Activated CD4-positive, alpha-beta T cell treated with anti-CD3 and anti-CD28 coated beads, Interleukin-2, Interleukin-6, amounts not matched to agents 100 ng/mL and 50 ng/mL, durations not matched to agents 16 hours and 8 hours (primary cell): ENCODE results near the gene JAG2.

ENCODE experiments used
- DNase-seq: peaks from one replicate; pipeline ENCODE4 v3.0.0-alpha.2; 2020

JAG2 gene

DNA sequence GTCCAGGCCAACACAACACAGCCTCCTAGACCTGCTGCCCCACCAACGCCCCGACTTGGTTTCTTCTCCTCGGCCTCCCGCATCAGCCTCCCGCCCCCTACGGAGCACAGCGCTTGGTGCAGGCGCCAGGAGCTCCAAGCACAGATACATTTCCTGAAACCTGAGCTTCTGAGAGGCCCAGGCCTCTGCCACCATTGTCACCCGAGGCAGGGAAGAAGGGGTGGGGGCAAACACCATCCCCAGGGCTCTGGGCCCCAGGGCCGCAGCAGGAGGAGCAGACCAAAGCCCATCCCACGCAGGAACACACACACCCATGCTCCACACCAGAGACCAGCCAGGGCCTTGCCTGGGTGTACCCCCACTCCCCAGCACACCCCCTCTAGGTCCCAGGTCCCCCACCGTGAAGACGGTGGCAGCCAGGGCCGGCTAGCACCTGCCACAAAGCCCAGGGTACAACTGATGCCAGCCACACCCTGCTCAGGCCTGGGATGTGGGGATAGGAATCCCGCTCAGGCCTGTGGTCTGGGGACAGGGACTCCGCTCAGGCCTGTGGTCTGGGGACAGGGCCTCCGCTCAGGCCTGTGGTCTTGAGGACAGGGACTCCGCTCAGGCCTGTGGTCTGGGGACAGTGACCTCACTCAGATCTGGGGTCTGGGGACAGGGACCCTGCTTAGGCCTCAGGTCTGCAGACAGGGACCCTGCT, 5.4 kb downstream of the JAG2 start:
- no peak for DNase-seq

DNA sequence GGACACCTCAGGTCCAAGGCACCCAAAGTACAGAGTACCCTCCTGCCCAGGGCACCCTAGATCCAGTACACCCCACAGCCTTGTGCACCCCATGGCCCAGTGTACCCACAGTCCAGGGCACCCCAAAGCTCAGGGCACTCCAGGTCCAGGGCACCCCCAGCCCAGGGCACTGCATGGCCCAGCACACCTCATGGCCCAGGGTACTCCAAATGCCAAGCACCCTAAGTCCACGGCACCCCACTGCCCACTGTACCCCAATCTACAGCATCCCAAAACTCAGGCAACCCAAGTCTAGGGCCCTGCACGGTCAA, 6.0 kb downstream of the JAG2 start:
- no peak for DNase-seq

DNA sequence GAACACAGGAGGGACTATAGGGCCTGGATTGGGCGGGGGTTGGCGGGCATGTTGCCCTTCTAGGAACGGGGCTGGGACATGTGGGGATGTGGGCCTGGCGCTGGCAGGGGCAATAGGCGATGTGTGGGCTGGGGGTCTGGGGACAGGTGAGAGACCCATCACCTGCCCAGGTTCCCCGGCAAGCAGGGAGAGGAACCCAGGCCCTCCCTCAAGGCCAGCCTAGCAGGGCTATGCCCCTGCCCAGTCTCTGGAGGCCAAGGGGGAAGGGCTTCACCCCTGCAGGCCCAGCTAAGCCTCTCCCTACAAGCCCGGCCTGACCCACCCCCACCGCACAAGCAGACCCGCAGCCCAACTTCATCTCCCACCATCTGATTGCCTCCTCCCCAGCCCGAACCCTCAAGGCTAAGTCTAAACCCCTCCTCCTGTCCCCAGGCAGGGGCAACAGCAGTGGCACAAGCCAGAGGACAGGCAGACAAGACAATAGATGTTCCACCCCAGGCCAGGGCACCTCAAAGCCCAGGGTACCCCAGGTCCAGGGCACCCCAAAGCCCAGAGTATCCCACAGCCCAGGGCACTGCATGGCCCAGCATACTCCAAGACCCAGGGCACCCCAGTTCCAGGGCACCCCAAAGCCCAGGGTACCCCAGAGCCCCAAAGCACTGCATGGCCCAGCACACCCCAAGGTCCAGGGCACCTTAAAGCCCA, 6.5 kb downstream of the JAG2 start:
- DNase-seq, result no peak

DNA sequence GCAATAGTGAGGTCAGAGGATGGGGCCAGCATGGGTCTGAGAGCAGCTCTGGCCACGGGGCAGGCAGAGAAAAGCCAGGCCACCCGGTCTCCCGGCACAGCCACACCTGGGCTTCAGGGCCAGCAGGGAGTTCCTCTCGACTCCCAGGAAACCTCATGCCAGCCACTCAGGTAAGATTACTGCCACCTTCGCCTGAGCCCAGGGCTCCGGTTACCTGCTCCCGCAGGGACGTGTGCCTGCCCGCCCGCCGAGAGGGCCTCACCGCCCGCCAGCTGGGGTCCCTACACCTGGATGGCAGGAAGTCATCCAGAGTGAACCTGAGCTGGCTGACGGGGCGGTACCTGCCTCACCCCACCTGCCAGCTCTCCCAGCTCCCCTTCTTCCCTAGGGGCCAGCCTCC, 7.3 kb downstream of the JAG2 start:
- DNase-seq, result no peak

DNA sequence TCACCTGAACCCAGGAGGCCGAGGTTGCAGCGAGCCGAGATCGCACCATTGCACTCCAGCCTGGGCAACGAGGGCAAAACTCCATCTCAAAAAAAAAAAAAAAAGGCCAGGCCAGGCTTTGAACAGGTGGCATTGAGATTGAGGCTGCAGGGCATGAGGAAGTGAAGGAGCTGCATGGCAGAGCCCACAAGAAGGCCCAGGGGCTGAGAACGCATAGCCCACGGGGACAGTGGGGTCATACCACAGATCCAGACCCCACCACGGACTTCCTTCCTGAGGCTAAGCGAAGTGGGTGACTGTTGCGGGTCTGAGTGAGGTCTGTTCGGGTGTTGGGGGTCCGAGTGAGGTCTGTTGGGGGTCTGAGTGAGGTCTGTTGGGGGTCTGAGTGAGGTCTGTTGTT, 7.8 kb downstream of the JAG2 start:
- no peak for DNase-seq

DNA sequence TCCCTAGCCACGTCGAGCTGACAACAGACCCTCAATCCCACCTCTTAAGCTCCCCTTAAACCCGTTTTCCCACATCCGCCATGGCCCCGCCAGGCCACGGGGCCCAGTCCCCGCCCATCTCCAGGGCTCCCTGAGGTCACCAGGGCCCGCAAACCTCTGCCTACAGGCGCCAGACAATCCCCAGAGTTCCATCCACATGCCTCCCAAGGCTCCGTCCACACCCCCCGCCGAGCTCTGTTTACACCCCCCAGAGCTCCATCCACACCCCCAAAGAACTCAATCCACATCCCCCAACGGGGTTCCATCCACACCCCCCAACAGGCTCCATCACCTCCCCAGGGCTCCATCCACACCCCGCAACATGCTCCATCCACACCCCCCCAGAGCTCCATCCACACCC, 9.2 kb downstream of the JAG2 start:
- DNase-seq, result no peak

DNA sequence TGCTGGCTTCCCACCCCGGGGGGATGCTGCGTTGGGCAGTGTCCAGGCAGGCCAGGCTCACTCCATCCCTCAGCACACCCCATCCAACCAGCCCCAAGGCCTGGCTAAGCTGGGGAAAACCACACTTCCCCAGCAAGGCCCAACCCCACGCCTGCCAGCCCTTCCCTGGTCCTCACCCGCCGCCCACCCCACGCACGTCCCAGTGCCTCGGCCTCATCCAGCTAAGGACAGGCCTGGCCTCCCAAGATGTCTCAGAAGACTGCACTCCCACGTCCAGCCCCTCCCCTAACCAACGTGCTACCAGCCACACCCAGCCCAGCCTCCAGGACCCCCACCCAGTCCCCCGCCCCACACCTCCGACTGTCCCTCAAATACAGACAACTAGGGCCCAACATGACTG, 9.8 kb downstream of the JAG2 start:
- no peak for DNase-seq

DNA sequence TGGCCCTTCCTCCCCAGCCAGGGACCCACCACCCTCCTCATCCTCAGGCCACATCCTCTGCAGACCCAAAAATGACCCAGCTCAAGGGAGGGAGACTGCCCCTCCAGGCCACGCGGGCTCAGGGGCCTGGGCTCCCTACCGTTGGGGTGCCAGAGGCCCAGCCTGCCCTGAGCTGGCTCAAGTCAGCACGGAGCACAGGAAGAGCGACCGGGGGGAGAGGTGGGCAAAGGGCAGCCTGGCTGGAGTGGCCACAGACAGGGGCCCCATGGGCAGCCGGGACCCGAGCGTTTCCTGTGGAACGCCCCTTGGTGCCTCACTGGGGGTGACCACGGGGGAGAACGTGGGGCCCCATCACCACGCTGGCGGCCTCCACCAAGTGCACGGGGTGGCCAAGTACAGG, 10.7 kb downstream of the JAG2 start:
- no peak for DNase-seq

DNA sequence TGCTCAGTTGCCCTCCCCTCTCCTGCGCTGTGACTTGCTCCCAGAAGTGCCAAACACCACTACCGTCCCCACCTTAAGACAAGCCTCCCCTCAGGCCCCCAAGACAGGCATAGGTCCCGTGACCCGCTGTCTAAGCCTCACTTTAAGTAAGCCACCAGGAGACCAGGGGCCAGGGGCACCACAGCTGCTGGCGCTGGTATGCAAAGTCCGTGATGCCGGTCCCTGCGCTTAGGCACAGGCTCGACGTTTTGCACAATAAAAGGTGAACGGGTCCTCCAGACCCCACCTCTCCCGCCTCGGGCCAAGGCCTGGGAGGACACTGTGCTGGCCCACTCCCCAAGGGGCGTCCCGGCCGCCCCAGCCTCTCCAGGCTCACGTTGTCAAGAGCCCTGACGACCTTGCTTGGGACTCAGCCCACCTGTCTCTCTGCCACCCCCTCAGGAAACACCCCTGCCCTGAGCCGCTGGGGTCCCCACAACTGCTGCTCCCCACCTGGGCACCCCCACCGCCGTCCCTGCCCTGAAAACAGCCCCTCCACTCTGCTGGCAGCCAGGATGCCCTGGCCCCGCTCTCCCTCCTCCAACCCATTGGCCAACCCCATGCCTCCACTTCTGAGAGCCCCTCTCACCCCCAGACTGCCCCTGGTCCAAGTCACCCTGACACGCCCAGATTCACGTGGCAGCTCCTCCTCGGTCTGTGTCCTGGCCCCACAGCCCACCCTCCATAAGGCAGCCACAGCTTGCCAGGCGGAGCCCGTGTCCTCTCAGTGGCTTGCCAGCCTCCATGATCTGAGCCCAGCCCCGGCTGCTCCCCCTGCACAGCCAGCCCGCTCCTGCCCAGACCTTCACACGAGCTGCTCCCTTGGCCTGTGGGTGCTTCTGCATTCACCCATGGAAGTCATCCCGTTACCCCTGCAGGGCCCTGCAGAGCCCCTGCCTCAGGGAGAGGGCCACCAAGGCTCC, 11.9 kb downstream of the JAG2 start:
- no peak for DNase-seq

DNA sequence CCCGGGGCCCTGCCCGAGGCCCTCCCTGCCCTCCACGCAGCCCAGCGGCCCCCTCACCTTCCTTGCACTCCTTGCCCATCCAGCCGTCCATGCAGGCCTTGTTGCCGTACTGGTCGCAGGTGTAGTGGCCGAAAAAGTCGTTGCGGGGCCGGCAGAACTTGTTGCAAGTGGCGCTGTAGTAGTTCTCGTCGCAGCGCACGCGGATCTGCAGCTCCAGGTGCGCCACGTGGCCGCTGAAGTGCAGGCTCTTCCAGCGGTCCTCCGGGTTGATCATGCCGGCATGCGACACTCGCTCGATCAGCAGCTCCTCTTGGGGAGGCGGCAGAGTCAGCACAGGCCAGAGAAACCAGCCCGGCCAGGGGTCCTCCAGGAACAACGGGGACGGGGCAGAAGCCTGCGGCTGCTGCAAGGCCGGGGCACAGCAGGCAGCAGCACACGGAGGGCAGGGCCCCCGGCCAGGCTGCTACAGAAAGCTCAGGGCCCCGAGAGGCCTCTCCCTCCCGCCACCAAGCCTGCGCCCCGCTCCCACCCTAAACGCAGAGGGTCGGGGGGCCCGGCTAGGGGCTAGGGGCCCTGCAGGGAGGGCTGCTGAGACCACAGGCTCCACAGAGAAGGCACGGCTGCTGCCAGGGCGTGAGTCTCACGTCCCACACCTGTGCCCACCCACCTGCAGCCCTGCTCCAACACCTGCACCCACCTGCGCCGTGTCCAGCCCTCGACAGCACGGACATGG, 12.7 kb downstream of the JAG2 start:
- no peak for DNase-seq

DNA sequence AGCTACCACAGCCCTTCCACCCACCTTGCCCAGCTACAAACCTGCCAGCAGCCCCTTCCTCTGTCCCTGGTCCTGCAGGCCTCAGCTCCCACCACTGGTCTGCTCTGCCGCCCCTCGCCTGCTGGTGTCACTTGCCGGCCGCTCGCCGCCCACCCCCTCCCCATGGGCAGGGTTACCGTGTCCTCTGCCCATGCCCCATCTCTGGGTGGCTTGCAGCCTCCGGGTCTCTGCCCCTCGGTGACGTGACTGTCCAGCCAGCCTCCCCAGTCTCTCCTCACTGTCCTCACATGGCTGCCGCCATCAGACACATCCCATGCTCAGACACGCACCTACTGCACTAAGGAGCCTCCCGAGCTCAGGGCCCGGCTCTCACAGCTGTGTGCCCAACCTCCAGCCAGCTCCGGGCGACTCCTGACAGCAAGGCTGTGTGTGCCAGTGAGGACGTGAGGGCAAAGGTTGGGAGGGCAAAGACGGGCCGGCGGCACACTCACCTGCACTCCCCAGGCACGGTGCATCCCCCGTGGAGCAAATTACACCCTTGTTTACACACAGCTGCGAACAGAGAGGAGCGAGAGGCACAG, 13.4 kb downstream of the JAG2 start:
- no peak for DNase-seq

DNA sequence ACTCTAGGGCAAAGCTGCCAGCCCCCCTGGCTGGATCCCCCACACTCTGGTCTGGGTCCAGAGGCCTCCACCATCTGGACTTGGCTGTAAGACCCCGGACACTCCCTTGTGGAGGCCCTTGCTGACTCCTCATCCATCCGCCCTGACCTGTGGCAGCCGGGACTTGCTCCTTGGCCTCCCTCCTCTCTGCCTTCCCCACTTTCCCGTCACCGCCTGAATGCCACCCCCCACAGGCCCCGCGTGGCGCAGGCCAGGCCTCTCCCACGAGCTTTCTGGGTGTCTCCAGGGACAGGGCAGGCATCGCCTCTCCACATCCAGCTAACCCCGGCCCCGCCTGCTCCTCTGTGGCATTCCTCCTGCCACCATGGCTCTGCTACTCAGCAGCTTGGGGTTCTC, 14.1 kb downstream of the JAG2 start:
- no peak for DNase-seq

DNA sequence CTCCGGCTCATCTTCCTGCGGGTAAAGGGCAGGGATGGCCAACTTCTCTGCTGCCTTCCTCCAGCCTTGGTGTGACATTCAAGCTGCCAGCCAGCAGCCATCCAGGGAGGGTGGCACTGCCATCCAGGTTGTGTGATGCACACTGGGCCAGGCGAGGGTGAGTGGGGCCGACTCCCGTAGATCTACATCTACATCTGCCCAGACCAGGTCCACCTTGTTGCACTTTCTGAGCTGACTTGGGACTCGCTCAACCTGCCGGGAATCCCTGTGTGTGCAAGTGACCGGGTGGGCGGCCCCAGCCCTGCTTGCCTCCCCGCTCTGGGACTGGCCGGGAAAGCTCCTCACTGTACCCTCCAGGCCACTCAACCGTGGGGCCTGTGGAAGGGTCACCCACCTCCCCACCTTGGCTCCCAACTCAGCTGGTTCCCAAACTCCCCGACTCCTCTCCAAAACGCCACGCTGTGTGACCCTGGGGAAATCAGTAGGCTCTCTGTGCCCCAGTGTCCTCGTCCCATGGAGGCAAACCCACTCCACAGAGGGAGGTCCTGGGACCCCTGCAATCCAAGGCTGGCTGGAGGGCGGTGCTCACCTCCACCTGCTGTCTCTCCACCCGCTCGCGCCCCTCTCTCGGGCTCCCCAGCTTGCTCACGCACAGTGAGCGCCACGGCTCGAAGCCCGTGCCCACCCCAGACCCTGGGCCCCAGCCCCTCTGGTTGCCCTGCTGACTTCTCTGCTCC, 14.7 kb downstream of the JAG2 start:
- no peak for DNase-seq

DNA sequence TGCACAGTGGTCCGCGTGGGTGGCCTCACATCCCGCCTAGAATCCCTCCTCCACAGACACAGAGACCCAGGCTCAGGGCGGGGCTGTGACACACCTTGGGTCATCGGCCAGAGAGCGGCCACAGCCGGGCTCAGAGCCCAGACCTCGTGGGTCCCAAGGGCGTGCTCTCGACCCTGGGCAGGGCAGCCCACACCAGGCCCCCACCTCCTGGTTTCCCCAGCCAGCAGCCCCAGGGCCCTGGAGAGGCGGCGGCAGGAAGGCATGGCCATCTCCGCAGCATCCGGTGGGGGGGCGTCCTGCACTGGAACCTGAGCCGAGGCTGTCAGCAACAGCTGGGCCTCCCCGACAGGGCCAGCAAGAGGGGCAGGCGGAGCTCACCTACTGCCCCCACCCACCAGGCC, 15.2 kb downstream of the JAG2 start:
- no peak for DNase-seq

DNA sequence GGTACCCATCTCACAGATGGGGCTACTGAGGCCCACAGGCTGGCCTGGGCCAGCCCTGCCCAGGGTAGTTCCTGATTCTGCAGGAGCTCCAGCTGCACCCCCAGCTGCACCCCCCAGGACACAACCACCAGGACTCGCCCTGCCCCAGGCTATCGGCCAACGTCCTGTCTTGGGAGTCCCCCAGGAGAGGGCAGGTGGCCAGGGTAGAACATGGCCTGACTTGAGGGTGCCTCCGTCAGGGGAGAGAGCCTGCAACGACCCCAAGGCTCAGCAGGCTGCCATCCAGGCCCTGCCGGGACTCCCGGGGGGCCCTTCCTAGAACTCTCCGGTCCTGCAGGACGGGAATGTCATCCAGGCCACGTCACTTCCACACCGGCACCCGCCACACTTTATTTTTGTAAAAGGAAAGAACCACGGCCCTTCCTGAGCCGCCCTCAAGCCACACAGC, 15.8 kb downstream of the JAG2 start:
- DNase-seq, result no peak

DNA sequence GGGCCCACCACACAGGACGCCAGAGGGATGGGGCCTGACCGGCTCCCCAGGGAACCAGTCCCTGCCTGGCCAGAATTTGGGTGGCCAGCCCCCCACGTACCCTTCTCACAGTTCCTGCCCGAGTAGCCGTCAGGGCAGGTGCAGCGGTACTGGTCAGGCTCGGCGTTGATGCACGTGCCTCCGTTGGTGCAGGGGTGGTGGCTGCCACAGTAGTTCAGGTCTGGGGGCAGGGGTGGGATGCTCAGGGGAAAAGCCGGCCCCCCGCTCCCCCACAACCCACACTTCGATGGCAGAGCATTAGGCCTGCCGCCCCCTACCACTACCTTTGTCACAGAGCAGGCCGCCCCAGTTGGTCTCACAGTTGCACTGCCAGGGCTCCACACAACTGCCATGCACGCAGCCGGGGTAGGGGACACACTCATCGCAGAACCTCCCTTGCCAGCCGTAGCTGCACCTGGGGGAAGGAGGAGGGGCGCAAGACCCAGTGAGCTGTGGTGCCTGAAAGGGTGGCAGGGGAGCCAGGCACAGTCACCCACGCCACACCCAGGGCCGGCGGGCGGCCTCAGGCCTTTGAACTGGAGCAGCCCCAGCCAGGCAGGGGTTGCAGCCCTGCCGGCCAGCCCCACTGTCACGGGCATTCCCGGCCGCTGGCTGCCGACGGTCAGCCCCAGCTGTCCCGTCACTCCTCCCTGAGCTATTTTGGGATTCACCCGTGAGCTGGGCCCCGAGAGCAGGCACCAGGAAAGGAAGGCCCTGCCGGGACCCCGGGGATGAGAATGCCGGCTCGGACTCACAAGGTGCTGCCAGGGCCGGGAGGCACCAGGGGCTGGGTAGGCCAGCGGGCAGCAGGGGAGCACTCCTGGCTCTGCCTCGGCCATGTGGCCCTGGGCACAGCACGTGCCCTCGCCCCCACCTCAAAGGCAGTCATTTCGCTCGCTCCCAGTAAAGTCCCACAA, 16.5 kb downstream of the JAG2 start:
- no peak for DNase-seq

DNA sequence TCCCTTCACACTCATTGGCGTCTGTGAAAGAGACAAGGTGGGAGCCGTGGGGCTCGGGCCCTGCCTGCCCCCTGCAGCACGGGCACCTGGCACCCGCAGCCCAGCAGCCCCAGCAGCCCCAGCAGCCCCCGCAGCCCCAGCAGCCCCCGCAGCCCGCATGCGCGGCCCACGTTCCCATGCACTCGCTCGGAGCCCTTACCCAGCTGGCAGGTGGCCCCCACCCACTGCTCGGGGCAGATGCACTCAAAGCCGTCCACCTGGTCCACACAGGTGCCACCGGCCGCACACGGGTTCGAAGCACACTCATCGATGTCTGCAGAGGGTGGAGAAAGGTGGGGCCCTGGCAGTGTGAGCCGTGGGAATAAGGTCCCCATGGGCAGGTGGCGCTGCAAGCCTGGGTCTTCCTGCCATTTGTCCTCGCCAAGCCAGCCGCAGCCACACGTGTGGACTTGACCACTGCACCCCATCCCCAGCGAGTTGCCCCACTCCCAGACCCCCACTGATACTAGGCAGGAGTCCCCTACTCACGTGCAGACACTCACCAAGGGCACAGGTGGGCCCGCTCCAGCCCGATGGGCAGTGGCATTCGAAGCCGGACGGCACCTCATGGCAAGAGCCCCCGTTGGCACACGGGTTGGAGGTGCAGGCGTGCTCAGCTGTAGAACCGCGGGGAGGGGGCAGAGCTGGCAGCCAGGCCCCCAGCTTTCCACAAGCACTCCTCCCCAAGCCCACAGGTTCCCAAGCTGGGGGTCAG, 17.3 kb downstream of the JAG2 start:
- DNase-seq, result no peak

DNA sequence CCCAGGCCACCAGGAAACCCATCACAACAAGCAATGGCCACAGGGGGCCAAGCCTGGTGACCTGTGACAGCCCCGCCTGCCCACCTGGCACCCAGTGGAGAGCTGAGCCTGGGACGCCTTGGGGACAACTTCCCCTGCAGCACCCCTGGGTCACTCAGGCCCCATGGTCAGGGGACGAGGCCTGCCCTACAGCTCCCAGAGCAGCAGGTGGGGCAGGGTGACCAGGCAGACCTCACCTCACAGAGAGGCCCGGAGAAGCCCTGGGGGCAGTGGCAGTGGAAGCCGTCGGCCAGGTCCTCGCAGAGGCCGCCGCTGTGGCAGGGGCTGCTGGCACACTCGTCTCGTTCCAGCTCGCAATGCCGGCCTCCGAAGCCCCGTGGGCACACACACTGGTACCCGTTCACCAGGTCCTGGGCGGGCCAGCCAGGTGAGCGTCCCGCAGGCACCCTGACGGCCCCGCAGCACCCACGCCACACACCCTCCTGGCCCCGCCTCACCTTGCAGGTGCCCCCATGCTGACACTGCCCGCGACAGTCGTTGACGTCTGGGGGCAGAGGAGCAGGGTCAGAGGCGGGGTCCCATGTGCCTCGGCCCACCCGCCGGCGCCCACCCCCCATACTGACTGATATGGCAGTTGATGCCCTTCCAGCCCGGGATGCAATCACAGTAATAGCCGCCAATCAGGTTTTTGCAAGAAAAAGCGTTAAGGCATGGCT, 18.1 kb downstream of the JAG2 start:
- DNase-seq, result no peak

DNA sequence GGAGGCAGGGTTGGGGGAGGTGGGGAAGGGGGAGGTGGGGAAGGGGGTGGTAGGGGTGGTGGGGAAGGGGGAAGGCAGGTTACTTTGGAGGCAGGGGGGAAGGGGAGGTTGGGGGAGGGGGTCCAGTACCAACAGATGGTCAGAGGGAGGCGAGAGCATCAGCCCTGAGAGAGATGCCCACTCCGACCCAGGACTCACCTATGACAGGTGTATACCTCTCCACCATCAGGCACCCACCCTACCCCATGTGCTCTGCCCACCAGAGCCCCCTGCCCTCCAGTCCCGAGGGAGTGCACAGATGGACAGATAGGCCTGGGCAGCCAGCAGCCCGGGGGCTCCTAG, 18.6 kb downstream of the JAG2 start:
- no peak for DNase-seq
